H54 (cell line): Measurements from ENCODE around the gene ACOXL.

Experiments
- DNase-seq: peaks from one replicate; pipeline ENCODE4 v3.0.0; 2011; ENCODE audit warnings: low spot score, mixed read lengths; ENCODE audit not compliant: insufficient read length
- FAIRE-seq: peaks from 3 replicates; lab custom pipeline; 2011; peaks lifted over from hg19 to GRCh38; lab: Jason Lieb, UNC
- POLR2A ChIP-seq: IDR thresholded peaks from 2 replicates; pipeline ENCODE4 v1.6.1; 2011; ENCODE audit warnings: low read depth, mild to moderate bottlenecking, low read length

The ACOXL gene

DNA sequence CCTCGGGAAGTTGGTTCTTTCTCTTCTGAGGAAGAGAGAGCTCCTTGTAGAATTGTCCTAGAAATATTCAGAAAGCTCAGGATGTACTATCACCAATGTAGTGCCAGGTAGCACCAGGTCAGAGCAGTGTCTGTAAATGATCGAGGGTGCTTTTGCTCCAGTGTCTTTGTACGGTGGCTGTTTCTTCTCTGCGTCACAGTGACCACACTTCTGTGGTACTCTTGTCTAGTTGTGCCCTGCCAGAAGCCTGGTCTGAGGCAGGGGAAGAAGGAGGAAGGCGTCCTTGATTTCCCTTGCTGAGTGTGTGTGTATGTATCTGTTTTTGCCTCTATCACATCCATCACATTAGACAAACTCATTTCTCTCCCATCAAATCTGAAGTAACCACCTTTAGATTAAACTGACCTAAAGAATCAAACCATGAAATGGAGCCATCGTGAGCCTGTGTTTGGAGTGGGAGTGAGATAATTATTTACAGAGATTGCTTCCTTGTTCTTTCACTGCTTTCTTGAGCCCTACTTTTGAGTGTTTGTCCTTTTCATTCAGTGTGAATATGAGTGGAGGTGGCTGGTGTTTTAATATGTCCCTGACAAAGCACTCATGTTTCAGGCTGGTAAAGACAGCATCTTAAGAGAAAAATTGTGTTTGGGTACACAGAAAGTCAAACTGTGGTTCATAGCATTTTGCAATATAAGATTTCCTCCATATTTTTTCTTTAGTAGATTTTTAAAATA, 97.2 kb downstream of the ACOXL start:
- no peak for DNase-seq
- no peak for TF ChIP-seq POLR2A
- no peak for FAIRE-seq

DNA sequence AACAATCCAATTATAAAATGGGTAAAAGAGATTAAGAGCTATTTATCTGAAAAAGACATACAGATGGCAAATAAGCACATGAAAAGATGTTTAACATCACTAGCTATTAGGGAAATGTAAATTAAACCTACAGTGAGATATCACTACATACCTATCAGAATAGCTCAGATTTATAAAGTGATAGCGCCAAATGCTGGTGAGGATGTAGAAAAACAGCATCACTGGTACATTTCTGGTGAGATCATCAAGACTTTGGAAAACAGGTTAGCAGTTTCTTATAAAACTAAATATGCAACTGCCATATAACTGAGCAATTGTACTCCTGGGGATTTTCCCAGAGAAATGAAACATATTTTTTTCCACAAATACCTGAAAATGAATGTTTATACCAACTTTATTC, 100.4 kb downstream of the ACOXL start:
- no peak for FAIRE-seq
- DNase-seq = no peak
- no peak for TF ChIP-seq POLR2A

DNA sequence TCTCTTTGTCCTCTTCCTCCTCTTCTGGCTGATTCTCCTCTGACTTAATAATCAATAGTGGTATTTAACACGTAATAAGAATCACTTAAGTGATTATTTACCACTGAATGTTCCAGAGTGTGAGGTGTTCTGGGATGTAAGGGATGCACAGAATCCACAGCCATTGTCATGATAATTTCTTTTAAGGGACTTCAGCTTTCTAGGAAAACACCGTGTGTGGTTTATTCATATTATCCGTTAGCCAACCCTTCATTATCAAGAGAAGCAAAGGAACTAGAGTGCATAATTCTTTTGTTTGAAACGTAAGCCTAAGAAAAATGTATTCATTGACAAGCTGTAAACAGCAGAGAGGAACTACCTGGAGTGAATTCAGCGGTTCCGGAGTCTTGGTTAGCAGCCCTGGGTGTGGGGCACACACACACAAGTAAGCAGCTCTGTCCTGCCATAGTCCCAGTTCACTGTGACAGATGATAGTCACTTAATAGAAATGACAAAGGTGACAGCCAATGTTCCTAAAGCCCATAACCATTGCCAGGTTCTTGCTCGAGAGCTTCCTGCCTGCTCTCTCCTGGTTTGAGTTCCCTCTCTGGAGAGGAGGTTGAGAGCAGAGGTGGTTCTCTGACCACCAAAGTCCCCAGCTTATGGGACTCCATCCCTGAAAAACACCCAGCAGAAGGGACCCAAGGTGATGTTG, 101.9 kb downstream of the ACOXL start:
- DNase-seq (no peak), FAIRE-seq (no peak)
- TF ChIP-seq POLR2A = no peak

DNA sequence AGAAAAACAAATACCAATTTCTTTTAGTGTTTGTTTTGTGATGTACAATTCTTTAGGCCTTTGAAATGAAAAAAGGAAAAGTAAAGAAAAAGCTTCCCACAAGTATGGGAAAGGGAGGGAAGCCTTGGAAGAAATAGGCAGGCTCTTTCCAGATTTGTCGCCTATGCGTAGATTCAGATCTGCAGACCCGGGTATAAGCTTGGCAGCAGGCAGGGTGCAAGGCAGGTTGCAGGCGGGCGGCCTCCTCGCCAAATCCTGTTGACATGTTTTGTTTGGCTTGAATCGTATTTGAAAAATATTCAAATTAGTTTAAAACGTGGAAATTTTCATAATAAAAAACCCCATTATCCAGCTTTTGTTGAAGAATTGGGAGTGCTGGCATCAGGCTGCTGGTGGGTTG, 104.3 kb downstream of the ACOXL start:
- TF ChIP-seq POLR2A = no peak
- DNase-seq (no peak), FAIRE-seq (no peak)

DNA sequence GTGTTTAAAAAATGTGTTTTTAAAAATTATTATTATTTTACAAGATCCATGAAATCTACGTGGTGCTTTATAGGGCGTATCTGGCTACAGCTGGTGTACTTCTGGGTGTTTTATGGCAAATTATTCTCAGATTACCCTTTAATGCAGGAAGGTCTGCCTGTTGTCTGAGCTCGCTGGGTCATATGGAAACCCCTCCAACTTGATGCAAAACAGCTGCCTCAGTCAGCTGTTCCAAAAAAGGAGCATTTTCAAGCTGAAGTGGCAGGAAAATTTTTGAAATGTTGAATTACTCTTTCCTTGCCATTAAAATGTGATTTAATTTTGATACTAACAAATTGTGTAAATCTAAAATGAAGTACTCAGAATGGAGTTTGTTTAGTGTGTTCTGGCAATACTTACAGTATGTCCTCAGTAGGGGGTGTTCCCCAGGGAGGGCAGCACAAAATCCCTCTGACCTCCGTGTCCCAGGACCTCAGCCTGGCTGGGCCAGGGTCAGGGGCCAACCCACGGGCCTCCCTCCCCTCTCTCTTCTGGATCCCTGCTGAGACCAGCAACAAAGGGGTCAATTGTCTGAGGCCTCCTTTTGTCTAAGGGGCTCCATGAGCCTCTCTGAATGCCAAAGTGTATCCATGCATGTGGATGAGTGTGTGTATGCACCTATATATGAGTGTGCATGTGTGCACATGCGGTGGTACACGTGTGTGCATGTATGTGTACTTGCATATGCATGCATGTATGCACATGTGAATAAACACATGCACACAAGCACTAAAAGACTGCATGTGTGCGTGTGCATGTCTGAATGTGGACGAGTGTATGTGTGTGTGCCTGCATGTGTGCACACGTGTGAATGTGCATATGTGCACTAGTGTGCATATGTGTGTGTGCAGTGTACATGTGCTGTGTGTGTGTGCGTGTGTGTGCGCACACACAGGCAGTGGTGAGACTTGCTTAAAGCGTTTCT, 105.4 kb downstream of the ACOXL start:
- FAIRE-seq = no peak

DNA sequence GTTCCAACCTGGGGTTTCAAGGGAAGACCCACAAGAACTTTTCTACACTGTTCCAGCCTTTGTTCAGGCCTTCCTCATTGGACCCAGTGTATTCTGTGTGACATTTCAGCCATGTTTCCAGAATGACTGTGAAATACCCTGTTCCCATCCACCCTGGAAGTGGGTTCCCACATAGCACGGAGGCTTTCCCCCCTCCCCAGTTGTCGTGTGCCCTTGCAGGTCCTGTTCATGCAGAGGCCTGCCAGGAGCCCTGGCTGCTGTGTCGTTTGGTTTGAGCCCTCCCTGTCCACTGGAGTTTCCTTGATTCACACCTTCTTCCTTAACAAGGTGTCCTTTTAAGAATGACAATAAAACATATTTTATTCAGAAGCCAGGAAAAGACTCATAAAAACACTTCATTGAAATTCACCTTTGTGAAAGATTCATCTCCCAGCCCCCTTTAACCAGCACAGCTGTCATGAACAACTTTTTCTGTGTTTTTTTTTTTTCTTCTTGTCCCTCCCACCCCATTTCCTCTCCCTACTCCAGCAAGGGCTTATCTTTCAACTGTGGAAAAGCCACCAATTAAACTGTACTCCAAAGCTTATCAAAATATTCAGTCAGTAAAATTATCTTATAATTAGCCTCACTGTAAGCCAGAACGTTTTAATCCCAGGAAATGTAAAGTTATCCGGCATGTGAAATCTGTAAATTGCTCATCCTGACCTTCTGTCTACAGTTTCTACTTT, 106.4 kb downstream of the ACOXL start:
- DNase-seq (no peak), FAIRE-seq (no peak)
- no peak for TF ChIP-seq POLR2A

More for the DNA sequence above, 105.4 kb downstream of the ACOXL start:
- TF ChIP-seq POLR2A = no peak
- DNase-seq = no peak

DNA sequence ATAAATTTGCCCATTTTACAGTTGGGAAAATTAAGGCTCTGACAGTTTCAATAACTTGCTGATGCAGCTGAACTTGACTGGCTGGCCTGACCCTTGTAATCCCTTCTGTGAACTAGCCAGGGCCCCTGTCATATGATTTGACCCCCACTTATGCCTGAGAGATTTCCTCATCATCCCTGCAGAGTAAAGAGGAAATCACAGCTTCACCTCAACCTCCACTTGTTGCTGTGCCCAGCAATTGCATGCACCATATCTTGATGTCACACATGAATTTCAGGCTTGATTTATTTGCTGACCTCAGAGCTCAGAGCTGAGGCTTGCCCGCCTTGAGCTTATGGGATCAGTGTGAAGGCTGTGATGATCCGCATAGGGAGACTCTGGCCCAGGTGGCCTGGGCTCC, 108.1 kb downstream of the ACOXL start:
- DNase-seq (no peak), FAIRE-seq (no peak)
- TF ChIP-seq POLR2A = no peak

DNA sequence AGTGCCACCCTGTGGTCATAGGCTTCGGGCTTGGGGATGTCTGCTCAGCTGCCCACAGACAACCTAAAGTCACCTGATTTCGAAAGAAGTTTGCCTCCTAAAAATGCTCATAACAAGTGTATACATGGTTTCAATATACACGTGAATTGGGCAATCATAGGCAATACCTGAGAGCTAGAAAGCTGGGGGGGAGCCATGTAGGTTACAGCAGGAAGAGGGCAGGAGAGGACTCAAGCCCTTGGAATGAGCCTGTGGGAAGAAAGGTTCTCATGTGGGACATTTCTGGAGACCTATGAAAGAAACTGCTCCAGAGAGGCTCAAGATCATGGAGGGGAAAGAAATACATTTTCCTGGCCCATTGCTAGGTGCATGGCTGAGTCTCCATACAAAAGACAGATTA, 109.7 kb downstream of the ACOXL start:
- TF ChIP-seq POLR2A = no peak
- DNase-seq = no peak
- FAIRE-seq = no peak

DNA sequence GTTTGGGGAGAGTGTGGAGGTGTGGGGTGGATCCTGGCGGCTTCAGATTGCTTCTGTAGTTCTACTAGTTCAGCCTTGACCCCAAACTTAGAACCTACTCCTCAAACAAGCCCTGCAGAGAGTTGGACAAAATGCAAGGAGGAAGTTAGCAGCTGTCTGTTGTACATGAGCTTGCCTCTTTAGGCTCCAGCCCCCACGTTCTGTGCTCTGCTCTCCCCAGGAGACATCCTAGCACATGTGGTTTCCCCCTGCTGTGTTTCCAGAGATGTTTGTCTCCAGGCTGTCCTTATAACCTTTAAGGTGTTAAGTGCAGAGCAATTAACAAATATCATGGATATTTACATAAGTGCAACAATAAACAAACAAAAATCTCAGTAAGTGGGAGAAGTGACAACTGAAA, 111.1 kb downstream of the ACOXL start:
- FAIRE-seq = no peak
- TF ChIP-seq POLR2A = no peak
- no peak for DNase-seq

DNA sequence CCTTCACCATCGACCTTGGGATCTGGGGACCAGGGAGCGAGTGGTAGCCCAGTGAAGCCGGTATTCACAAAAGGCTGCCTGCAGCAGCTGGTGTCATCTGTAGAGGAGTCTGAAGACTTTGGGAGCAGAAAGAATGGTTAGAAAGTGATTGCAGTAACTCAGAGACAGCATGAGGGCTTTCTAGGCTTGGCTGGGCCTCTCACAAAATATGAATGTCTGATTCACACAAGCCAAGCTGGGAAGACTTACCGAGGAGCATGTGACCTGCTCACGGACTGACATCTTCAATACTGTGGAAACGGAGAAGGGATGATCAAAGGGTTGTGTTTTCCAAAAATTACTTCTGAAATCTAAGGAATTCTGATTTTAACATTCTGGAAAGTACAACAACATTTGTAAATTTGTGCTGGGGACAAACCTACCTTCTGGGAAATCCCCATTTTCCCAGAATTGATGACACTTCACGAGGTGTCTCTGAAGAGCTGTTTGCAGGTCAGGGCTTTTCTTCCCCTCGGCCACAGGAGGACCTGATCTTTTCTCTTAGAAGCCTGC, 111.7 kb downstream of the ACOXL start:
- no peak for DNase-seq
- FAIRE-seq = no peak
- no peak for TF ChIP-seq POLR2A

DNA sequence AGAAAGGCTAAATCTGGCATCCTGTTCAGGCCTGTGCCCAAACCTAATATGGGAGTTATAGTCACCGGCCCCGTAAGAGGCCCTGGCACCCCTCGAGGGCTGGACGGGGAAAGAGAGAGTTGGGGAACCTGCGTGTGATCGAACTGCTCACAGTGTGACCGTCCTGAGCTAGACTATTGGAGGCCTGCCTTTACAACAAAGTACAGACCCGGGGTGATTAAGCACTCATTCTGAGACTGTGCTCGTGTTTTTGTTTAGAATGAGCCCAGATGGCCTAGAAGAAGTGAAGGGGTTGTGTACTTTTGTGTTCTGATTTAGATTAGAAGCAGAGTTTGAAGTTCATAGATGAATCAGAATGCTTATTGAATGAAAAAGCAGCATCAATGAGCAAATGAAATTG, 115.3 kb downstream of the ACOXL start:
- no peak for DNase-seq
- TF ChIP-seq POLR2A = no peak
- no peak for FAIRE-seq

DNA sequence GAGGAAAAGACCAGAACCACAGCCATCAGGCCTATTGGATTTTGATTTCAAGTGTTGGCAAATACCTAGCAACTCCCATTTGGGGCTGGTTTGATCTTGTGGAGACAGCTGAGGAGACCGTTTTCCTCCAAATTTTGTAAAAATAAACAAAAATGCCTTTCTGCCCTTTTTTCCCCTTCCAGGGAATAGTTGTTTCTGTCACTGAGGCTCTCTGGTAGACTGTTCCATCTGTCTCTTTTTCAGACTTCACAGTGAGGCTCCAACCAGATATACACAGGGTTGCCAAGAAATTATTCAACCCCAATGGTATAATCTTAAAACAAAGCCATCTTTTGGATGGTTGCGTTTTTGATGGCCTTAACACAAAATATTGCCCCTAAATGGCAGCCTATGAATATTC, 115.7 kb downstream of the ACOXL start:
- TF ChIP-seq POLR2A = no peak
- no peak for FAIRE-seq
- no peak for DNase-seq

DNA sequence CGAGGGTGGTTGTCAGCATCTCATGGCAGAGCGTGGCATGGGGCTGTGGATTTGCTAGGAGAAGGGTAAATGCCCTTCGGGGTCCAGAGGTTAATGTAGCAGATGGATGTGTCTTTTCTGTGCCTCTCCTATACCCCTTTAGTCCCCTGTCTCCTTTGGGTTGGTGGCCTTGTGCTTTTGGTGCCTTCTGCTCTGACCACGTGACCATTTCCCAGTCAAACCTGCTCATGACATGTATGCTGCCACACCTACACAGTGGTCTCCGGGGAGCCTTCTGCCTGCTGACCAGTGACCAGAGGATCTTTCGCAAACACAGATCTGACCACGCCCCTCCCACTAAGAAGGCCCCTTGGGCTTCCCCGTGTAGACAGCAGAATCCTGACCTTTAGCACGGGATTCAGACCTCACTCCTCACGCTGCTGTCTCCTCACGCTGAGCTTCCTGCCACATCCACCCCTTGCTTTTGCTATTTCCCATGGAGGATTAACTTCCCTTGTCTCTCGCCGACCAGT, 116.2 kb downstream of the ACOXL start:
- no peak for TF ChIP-seq POLR2A
- FAIRE-seq = no peak
- no peak for DNase-seq
